Measurements from ENCODE around the gene SUN3. TPM values are rescaled to one million over a fixed set of nuclear protein-coding genes. Genes with fewer than 3 reads are reported as not detected.

SUN3 gene
- total RNA-seq, 1 experiment from 2014 or later: not detected

DNA sequence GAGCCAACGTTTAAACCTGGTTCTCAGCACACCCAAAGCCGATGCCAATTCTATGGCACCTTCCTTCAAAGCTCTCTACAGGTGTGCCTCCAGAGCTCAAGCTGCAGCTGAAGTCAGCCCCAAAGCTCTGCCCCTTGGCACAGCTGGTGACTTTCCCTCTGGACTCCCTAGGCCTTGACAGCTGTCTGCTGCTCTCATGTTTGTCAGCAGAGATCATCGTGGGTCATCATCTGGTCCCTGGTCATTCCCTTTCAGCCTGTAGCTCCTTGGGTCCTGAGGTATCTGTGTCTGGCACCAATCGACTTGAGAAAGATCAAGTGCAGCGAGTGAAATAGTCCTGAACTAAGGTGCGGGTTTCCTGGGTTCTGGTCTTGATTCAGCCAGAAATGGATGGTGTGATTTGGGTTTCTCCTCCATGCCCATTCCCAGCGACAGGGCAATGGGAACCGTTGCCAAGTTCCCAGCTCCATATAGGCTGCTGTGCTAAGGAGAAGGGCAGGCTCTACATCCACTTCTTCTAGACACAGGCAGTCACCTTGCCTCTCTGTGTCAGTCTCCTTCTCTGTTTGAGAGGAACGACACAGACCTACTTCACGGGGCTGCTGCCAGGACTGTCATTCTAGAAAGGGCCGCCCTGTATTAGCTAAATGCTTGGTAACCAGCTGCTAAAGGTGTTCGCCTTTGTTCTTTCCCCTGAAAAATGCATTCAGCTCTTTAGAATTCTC is 84.2 kb downstream of the SUN3 start:
- H3K4me1 Mint-ChIP-seq: peaks cover 19 to 36% of the 10 kb centered on the region in 2 experiments
- H3K9me3 ChIP-seq (ENCODE audit: control insufficient read depth, low read depth, low read length): no peaks in the 10 kb centered on the region

More for the DNA sequence above, 84.2 kb downstream of the SUN3 start:
- H3K27me3 Mint-ChIP-seq (ENCODE audit: low read depth): no peaks in the 10 kb centered on the region; the same call in 1 of the 2 replicates
- TF ChIP-seq, protein P1, sequence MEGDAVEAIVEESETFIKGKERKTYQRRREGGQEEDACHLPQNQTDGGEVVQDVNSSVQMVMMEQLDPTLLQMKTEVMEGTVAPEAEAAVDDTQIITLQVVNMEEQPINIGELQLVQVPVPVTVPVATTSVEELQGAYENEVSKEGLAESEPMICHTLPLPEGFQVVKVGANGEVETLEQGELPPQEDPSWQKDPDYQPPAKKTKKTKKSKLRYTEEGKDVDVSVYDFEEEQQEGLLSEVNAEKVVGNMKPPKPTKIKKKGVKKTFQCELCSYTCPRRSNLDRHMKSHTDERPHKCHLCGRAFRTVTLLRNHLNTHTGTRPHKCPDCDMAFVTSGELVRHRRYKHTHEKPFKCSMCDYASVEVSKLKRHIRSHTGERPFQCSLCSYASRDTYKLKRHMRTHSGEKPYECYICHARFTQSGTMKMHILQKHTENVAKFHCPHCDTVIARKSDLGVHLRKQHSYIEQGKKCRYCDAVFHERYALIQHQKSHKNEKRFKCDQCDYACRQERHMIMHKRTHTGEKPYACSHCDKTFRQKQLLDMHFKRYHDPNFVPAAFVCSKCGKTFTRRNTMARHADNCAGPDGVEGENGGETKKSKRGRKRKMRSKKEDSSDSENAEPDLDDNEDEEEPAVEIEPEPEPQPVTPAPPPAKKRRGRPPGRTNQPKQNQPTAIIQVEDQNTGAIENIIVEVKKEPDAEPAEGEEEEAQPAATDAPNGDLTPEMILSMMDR (conservative IDR thresholded peaks at IDR 0.05): no peak
- H3K27ac Mint-ChIP-seq: no peak overlapping the region
- H3K56ac ChIP-seq (ENCODE audit: insufficient read length, low read depth, low read length): no peak overlapping the region
- H3K79me1 ChIP-seq (ENCODE audit: insufficient read depth, low read depth, low read length, poor library complexity, severe bottlenecking): no peaks in the 10 kb centered on the region
- H2BK20ac ChIP-seq (ENCODE audit: low read depth, low read length, poor library complexity, severe bottlenecking): no peak overlapping the region
- no peak overlapping the region for H2BK15ac ChIP-seq (ENCODE audit: low read depth, low read length)
- H2BK120ac ChIP-seq (ENCODE audit: low read depth, low read length, poor library complexity, severe bottlenecking): no peak overlapping the region
- no peak overlapping the region for H4K8ac ChIP-seq (replicated peaks; ENCODE audit: insufficient read length, low read depth, low read length)
- peaks cover 8% of the 10 kb centered on the region; the same call in 1 of the 2 replicates for H3K4me1 ChIP-seq (ENCODE audit: insufficient read depth, low read length)
- no peak overlapping the region for H3K4ac ChIP-seq (ENCODE audit: low read depth, low read length)
- no peaks in the 10 kb centered on the region for H3K27me3 ChIP-seq (ENCODE audit: insufficient read depth, low read length)
- no peak overlapping the region for H4K91ac ChIP-seq (ENCODE audit: insufficient read length, low read depth, low read length)
- no peaks in the 10 kb centered on the region for H3K79me2 ChIP-seq (ENCODE audit: insufficient read depth, low read length)
- H3K4me3 Mint-ChIP-seq: no peak overlapping the region
- no peaks in the 10 kb centered on the region for H3K36me3 Mint-ChIP-seq (ENCODE audit: insufficient read depth in 1 of 3, low read depth in 3 of 3)
- no peak overlapping the region for H2AK5ac ChIP-seq (ENCODE audit: insufficient read length, low read length)
- no CpG with 5 or more reads among the region's 12 CpGs for WGBS (ENCODE audit: extremely low coverage, insufficient read length, low lambda C conversion rate)
- no peak for DNase-seq
- H3K27ac ChIP-seq (ENCODE audit: insufficient read length, low read depth, low read length): no peak overlapping the region
- H2BK12ac ChIP-seq (ENCODE audit: insufficient read length, low read depth, low read length): no peak overlapping the region
- H3T11ph ChIP-seq (ENCODE audit: low read length): no peak overlapping the region
- no peaks in the 10 kb centered on the region for H4K20me1 ChIP-seq (ENCODE audit: control insufficient read depth, insufficient read depth, insufficient read length)
- H3K23me2 ChIP-seq (ENCODE audit: insufficient read length, low read depth, low read length, poor library complexity, severe bottlenecking): no peaks in the 10 kb centered on the region
- no peaks in the 10 kb centered on the region for H3K9me3 Mint-ChIP-seq
- H3K18ac ChIP-seq (ENCODE audit: insufficient read length, low read depth, low read length): no peak overlapping the region
- no peak overlapping the region for H3K9ac ChIP-seq (ENCODE audit: extremely low read depth, insufficient read length, low read length)
- H2AFZ ChIP-seq (ENCODE audit: low read length): no peak overlapping the region
- H3K14ac ChIP-seq (ENCODE audit: insufficient read depth, low read length): no peak overlapping the region
- no peak overlapping the region for H4K5ac ChIP-seq (ENCODE audit: insufficient read length, low read depth, low read length)
- no peak overlapping the region for H2BK5ac ChIP-seq (ENCODE audit: insufficient read length, low read length)
- H3K23ac ChIP-seq (ENCODE audit: insufficient read length, low read depth, low read length): no peak overlapping the region
- H3K4me2 ChIP-seq (ENCODE audit: insufficient read depth, insufficient read length, low read length): no peak overlapping the region
